Omental fat pad (tissue), 4 donors: ENCODE results near the gene MUC2. TPM values are rescaled to one million over a fixed set of nuclear protein-coding genes. Genes with fewer than 3 reads are reported as not detected.

Source experiments
- ATAC-seq: fragments of 150-250 bp; one replicate; pipeline ENCODE4 v1.9.1; 2016; ENCODE audit warnings: mild to moderate bottlenecking, moderate library complexity; ENCODE audit not compliant: low FRiP score
- DNase-seq: peaks from one replicate; pipeline ENCODE4 v3.0.0-alpha.2; 2019; ENCODE audit warnings: low spot score
- total RNA-seq, 4 donors: library from RNA; depleted of rRNA; stranded (reverse); fragments of >200 nt; gene quantifications; one replicate each; pipeline ENCODE4 v1.1.0, GENCODE V29; 2016
- TF ChIP-seq, protein P1 (sequence below), 3 donors: fragments of 450-650 bp; IDR thresholded peaks; one replicate each; pipeline ENCODE4 v1.5.1; 2016 to 2017; ENCODE audit warnings: antibody characterized with exemption in 3 of 3, mild to moderate bottlenecking in 3 of 3, moderate library complexity in 2 of 3

Gene MUC2
- total RNA-seq, 4 donors from 2014 or later = not detected

DNA sequence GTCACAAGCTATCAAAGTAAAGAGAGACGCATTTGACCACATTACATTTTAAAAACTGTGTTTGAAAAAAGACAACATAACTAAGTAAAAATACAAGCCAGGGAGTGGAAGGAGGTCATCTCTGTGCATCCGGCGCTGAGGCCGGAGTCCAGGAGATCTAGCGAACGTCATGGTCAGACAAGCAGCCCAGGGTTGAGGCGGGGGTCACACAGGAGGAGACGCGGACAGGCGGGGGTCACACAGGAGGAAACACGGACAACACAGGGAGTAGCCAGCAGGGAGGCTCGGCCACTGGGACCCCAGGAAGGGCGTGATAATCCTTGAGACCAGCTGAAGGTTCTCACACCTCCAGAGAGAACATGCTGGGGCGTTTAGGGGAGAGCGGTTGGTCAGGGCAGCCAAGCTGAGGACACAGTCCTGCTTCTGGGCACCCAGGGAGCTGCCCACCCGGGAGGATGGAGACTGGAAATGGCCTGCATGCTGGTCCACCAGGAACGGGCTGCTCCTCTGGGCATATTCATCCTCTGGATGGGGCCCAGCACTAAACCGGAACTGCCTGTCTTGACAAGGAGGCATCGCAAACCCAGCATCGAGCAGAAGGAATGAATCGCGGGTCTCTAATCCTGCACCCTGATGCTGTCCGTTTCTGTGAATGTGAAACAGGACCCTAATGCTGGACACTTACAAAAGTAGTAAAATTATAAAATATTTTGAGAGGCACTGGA, 42.2 kb downstream of the MUC2 start:
- DNase-seq (no peak), ATAC-seq (no peak)
- TF ChIP-seq, protein P1, sequence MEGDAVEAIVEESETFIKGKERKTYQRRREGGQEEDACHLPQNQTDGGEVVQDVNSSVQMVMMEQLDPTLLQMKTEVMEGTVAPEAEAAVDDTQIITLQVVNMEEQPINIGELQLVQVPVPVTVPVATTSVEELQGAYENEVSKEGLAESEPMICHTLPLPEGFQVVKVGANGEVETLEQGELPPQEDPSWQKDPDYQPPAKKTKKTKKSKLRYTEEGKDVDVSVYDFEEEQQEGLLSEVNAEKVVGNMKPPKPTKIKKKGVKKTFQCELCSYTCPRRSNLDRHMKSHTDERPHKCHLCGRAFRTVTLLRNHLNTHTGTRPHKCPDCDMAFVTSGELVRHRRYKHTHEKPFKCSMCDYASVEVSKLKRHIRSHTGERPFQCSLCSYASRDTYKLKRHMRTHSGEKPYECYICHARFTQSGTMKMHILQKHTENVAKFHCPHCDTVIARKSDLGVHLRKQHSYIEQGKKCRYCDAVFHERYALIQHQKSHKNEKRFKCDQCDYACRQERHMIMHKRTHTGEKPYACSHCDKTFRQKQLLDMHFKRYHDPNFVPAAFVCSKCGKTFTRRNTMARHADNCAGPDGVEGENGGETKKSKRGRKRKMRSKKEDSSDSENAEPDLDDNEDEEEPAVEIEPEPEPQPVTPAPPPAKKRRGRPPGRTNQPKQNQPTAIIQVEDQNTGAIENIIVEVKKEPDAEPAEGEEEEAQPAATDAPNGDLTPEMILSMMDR (IDR thresholded peaks at IDR 0.05) = no peak

DNA sequence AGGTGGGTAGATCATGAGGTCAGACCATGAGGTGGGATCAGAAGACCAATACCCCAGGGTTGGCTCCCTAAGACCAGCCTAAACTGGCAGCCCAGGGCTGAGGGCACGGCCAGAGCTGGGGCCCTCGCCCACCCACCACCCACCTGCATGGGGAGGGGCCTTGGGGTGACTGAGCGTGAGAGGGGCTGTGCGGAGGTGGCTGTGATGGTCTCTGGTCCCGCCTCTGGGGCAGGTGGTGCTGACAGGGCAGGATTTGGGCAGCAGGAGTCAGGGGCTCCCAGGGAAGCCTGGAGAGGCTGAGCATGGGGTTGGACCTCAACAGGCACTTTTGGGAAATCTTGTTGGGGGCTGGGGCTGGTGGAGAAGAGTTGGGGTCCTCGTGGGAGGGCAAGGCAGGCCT, 43.3 kb downstream of the MUC2 start:
- no peak for DNase-seq
- ATAC-seq = no peak
- TF ChIP-seq, protein P1 (IDR thresholded peaks at IDR 0.05) = no peak

DNA sequence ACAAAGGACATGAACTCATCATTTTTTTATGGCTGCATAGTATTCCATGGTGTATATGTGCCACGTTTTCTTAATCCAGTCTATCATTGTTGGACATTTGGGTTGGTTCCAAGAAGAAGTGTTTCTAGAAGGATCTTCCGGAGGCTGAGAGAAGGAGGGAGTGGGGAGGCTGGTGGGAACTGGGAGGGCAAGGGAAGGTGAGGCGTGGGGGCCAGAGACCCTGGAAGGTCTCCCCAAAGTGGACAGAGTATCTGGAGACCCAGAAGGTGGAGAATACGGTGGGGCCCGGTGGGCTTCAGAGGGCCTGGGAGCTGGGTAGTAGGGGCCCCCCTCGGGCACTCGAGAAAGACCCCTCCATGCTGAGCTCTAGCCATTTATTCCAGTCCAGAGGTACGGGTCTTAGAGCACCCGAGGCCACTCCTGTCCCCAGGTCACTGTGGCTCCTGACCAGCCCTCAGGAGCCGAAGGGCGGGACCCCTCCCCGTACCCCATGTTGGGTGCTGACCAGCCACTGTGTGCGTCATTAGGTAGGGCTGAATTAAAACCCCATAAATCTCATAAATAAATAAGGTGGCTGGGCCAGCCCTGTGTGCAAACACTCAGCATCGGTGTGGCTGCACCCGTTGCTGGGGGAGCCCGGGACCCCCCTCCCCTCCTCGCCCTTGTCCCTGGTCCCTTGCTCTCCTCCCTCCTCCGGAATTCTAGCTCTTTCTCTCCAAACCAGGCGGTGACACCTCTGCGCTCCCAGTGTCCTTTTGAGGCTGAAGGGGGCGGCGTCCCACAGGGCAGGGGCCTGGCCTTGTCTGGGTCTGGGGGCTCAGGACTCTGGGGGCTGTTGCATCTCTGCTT, 44.3 kb downstream of the MUC2 start:
- TF ChIP-seq, protein P1 (IDR thresholded peaks at IDR 0.05) = no peak
- ATAC-seq (no peak), DNase-seq (peak; percentile 6)

DNA sequence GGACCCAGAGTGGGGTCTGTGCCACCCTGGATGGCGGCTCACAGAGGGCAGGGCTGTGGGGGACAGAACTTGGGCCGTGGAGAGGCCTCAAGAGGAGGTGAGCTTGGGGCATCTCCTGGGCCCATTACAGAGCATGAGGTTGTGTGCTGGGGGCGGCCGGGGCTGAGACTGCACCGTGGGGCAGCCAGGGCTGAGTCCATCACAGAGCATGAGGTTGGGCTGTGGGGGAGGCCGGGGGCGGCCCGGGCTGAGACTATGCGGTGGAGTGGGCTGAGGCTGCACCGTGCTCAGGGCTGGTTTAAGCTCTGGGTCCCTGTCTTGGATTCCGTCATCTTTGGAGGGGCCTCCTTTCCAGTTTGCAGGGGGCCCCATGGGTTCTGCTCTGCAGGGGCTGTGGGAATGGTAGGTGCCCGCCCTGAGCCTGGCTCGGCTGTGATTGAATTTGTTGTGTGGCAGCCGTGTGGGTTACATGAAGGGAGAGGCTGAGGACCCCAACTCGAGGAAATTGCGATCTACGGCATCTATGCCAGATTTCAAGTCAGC, 45.0 kb downstream of the MUC2 start:
- ATAC-seq (no peak), DNase-seq (no peak)
- TF ChIP-seq, protein P1 (IDR thresholded peaks at IDR 0.05) = no peak

DNA sequence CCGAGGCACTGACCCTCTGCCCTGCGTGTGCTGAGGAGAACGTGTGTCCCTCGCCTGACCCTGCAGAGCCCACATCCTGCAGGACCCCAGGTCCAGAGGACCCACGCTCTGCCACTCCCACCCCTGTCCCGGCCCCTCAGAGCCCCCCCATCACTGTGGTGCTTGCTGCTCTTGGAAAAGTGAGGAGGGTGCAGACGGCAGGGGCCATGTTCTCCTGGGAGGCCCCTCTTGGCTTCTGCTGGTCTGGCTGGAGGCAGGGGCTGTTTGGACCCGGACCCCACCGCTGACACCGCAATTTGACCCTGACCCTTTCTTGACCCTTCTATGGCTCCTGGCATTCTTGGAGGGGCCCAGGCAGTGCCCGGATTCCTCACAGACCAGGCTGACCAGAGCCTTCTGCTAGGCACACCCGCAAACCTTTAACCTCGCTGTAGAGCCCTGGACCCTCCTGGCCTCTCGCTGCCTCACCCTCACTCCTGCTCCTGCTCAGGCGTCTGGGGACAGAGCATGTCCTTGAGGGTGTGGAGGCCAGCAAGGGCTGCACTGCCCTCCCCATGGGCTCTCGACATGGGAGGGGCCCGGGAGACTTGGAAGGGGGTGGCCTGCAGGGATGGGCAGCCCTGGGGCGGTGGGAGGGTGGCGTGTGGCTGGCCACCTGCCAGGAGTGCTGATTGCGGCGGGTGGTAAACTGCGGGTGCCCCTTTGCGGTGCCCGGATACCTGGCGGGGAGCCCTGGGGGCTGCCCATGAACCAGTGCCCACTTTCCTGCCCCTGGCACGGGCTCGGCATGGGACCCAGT, 46.1 kb downstream of the MUC2 start:
- TF ChIP-seq, protein P1 (IDR thresholded peaks at IDR 0.05) = no peak
- no peak for ATAC-seq
- DNase-seq = peak; percentile 14

DNA sequence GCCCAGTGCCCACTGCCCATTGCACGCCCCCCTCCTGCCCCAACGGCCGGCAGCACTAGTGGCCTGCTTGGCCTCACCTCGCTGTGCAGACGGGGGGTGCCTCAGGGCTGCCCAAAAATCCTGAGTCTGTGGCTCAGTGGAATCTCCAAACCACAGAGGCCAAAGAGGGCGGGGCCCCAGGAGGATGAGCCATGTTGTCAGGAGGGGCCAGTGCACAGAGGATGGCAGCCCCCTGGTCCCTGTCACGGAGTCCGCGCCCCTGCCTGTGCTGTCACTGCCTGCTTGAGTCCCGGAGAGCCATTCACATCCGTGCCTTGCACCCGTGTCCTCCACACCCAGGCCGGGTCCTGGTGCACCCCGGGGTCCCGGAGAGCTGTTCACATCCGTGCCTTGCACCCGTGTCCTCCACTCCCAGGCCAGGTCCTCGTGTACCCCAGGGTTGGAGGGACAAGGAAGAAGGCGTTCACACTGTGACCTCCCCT, 46.7 kb downstream of the MUC2 start:
- TF ChIP-seq, protein P1 (IDR thresholded peaks at IDR 0.05) = no peak
- ATAC-seq = no peak
- DNase-seq = peak; percentile 13
